Stimulated activated CD8-positive, alpha-beta memory T cell treated with anti-CD3 and anti-CD28 coated beads, Interleukin-15, amount 100 ng/mL, for 48 hours (primary cell): Measurements from ENCODE around the gene RBM5.

Experiments used
- DNase-seq, 2 donors: peaks; one replicate each; pipeline ENCODE4 v3.0.0-alpha.2; 2020; ENCODE audit warnings: low read depth in 2 of 2

RBM5 gene

GRCh38 chr3:50160561-50160983 is 71.9 kb downstream of the RBM5 start:
- no peak for DNase-seq

- DNase-seq, result no peak
Observed at GRCh38 chr3:50161320-50161719, 72.6 kb downstream of the RBM5 start.

GRCh38 chr3:50162034-50162883 is 73.5 kb downstream of the RBM5 start:
- DNase-seq, result no peak

- DNase-seq, result no peak
Observed at GRCh38 chr3:50163572-50164455, 75.1 kb downstream of the RBM5 start.

GRCh38 chr3:50164481-50164880 is 75.8 kb downstream of the RBM5 start:
- DNase-seq, result no peak

GRCh38 chr3:50164984-50165909 is 76.5 kb downstream of the RBM5 start:
- DNase-seq, result no peak

GRCh38 chr3:50165910-50166538 is 77.3 kb downstream of the RBM5 start:
- no peak for DNase-seq

GRCh38 chr3:50166620-50167019 is 77.9 kb downstream of the RBM5 start:
- DNase-seq, result no peak

- DNase-seq, result no peak
Observed at GRCh38 chr3:50167069-50167840, 78.5 kb downstream of the RBM5 start.

GRCh38 chr3:50167841-50168209 is 79.1 kb downstream of the RBM5 start:
- DNase-seq, result no peak

GRCh38 chr3:50168388-50168787 is 79.7 kb downstream of the RBM5 start:
- no peak for DNase-seq
